NB4 (cell line): ENCODE data around the gene POP4.

ENCODE experiments used
- DNase-seq: peaks from one replicate; pipeline ENCODE4 v3.0.0; 2010; ENCODE audit warnings: low read depth
- H3K4me3 ChIP-seq: one replicate; pipeline ENCODE4 v1.5.1; 2011; ENCODE audit warnings: mild to moderate bottlenecking, low read depth, low read length, moderate library complexity
- MYC ChIP-seq: IDR thresholded peaks from 2 replicates; pipeline ENCODE4 v1.6.1; 2011; ENCODE audit warnings: low read depth, low read length
- POLR2A ChIP-seq: IDR thresholded peaks from 2 replicates; pipeline ENCODE4 v1.6.1; 2011; ENCODE audit warnings: mild to moderate bottlenecking; ENCODE audit not compliant: insufficient read length; ENCODE audit errors: extremely low read depth
- TF ChIP-seq, protein P1 (sequence below): IDR thresholded peaks from 2 replicates; pipeline ENCODE4 v1.6.1; 2011; ENCODE audit warnings: low read depth, low read length
- TF ChIP-seq, protein P2 (sequence below): IDR thresholded peaks from one replicate; pipeline ENCODE4 v1.5.1; 2012; ENCODE audit warnings: low read depth, low read length

POP4 gene

DNA sequence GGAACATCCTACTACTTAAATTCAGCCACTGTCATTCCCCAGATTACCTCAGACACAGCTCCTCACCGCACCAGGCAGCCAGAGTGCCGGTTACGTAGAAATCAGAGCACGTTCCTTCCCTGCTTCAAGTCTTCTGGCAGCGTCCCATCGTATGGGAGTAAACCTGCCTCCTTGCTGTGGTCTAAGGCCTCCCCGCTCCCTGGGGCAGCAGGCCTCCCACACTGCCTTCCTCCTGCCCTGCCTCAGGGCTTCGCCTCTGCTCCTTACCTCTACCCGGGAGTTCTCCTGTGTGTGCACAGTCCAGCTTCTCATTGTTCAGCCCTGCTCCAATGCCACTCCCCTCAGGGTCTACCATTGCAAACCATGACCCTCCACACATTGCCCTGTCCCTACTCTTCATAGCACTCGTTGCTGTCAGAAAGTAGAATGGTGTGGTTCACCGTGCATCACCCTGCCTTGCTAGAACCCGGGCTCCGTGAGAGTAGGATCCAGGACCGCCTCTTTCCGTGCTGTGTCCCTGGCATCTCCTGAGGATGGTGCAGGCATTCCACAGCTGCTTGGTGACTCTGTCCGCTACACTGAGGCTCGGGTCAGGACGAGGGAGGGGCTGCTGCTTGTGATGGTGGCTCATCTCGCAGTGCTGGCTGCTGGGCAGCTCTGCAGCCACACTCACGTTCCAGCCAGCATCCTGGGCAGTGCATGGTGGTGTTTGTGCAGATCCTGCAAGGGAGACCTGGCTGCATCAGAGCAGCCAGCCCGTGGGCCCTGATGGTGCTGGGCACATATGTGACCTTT is 6.9 kb downstream of the POP4 start:
- TF ChIP-seq MYC (no peak), POLR2A (no peak)
- TF ChIP-seq, protein P1, sequence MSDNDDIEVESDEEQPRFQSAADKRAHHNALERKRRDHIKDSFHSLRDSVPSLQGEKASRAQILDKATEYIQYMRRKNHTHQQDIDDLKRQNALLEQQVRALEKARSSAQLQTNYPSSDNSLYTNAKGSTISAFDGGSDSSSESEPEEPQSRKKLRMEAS: no peak
- TF ChIP-seq, protein P2, sequence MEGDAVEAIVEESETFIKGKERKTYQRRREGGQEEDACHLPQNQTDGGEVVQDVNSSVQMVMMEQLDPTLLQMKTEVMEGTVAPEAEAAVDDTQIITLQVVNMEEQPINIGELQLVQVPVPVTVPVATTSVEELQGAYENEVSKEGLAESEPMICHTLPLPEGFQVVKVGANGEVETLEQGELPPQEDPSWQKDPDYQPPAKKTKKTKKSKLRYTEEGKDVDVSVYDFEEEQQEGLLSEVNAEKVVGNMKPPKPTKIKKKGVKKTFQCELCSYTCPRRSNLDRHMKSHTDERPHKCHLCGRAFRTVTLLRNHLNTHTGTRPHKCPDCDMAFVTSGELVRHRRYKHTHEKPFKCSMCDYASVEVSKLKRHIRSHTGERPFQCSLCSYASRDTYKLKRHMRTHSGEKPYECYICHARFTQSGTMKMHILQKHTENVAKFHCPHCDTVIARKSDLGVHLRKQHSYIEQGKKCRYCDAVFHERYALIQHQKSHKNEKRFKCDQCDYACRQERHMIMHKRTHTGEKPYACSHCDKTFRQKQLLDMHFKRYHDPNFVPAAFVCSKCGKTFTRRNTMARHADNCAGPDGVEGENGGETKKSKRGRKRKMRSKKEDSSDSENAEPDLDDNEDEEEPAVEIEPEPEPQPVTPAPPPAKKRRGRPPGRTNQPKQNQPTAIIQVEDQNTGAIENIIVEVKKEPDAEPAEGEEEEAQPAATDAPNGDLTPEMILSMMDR: no peak
- DNase-seq: no peak
- no peak overlapping the region for H3K4me3 ChIP-seq

DNA sequence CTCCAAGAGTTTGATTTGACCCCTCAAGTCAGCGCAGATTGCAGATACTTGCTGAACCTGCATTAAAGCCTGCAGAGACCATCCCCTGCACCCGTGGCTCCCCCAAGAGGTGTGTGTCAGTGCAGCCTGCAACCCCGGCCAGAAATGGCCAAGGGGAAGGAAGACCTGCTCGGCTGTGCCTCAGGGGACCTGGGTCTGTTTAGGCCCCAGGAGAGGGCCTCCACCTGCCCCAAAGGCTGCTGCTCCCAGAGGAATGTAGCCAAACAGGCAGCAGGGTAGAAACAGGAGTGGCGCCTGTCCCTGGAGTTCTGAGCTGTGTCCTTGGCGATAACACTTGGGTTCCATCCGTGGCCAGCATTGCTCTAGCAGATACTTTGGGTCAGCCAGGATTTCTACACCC is 8.0 kb downstream of the POP4 start:
- TF ChIP-seq, protein P1: no peak
- TF ChIP-seq, protein P2: no peak
- TF ChIP-seq POLR2A (no peak), MYC (no peak)
- no peak overlapping the region for H3K4me3 ChIP-seq
- DNase-seq: no peak

DNA sequence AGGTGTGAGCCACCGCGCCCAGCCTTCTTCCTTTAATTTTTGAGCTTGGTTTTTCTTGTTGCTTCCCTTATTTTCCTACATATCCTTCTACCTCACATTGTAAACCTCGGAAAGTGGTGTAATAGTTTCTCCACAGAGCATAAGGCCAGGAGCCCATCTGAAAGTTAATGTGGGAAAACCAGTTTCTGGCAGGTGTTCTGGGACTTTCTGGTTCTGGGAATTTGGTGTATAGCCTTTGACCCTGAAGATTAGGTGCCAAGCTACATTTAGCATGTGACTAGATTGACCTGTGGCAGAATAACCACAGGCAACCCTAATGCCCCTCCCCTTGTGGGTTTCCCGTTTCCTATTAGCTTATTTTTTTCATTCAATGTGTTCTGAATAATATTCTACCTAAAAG is 8.7 kb downstream of the POP4 start:
- TF ChIP-seq, protein P2: no peak
- TF ChIP-seq POLR2A (no peak), MYC (no peak)
- TF ChIP-seq, protein P1: no peak
- no peak overlapping the region for H3K4me3 ChIP-seq

DNA sequence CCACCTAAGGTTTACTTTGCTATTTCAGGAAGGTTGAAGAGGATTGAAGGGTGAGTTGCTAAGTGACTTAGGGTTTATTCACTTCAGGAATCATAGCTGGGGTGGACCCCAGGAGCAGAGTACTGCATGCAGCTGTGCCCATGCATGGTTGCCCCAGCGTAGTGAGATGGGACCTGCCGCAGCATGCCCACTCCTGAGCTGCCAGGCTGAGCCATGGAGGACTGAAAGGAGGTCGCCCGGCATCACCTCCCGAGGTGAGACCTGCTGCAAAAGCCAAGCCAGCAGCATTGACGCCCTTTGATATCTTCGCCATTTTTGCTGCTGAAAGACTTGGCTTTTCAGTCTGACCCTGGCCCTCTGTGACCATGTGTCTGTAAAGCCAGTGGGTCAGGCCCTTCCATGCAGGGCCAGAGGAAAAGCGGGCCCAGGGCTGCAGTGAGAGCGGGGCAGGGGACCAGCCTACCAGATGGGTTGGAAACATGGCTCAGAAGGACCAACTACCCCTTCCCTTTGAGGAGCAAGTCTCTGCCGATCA is 9.9 kb downstream of the POP4 start:
- no peak for DNase-seq
- no peak overlapping the region for H3K4me3 ChIP-seq
- no peak for TF ChIP-seq MYC
- TF ChIP-seq POLR2A: no peak

More for the DNA sequence above, 8.7 kb downstream of the POP4 start:
- DNase-seq: no peak

DNA sequence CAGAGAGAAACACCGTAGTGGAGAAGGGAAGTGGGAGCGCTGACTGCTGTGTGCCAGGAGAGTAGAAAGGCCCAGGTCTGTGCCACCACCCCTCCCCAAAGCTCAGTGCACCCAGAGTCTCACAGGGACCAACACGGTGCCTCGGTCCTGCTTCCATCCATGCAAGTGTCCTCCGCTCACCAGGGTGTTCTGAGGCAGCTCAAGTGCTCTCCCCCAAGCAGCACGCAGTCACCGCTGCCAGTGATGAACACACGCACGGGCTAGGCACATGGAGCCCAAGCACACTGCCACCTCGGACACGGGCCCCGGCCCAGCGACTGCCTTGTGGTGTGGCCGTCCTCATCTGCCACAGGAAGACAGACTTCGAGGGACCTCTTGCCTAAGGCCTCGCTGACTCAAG is 10.5 kb downstream of the POP4 start:
- no peak for DNase-seq

More for the DNA sequence above, 10.5 kb downstream of the POP4 start:
- no peak overlapping the region for H3K4me3 ChIP-seq
- TF ChIP-seq POLR2A (no peak), MYC (no peak)
- TF ChIP-seq, protein P1: no peak
- TF ChIP-seq, protein P2: no peak
